Sigmoid colon (tissue), 7 donors: ENCODE measurements around the gene DEGS2. TPM values are rescaled to one million over a fixed set of nuclear protein-coding genes. Genes with fewer than 3 reads are reported as not detected.

Experiments
- DNase-seq: peaks from one replicate; pipeline ENCODE4 v3.0.0-alpha.2; 2019
- H3K27ac ChIP-seq, 4 donors: fragments of 200-600 bp; sonication (generic); one replicate each; pipeline ENCODE4 v1.5.1; 2016 to 2019; ENCODE audit warnings: mild to moderate bottlenecking in 1 of 4
- H3K27me3 ChIP-seq, 3 donors: fragments of 200-600 bp; sonication (generic); one replicate each; pipeline ENCODE4 v1.5.1; 2019; ENCODE audit warnings: mild to moderate bottlenecking in 1 of 3
- H3K36me3 ChIP-seq, 4 donors: fragments of 200-600 bp; sonication (generic); one replicate each; pipeline ENCODE4 v1.5.1; 2016 to 2019
- H3K4me1 ChIP-seq, 4 donors: fragments of 200-600 bp; sonication (generic); one replicate each; pipeline ENCODE4 v1.5.1; 2017 to 2019
- H3K4me3 ChIP-seq, 4 donors: fragments of 200-600 bp; sonication (generic); one replicate each; pipeline ENCODE4 v1.5.1; 2017 to 2019; ENCODE audit warnings: mild to moderate bottlenecking in 2 of 4, moderate library complexity in 1 of 4
- H3K9me3 ChIP-seq, 4 donors: fragments of 200-600 bp in 3 of 4; sonication (generic) in 3 of 4; one replicate each; pipeline versions ENCODE4 v1.5.1 to v1.6.1; 2013 to 2019
- EP300 ChIP-seq, 4 donors: sonication (generic); formaldehyde crosslinking; IDR thresholded peaks; one replicate each; pipeline ENCODE4 v1.6.1; 2017; ENCODE audit warnings: antibody characterized with exemption in 4 of 4
- POLR2A ChIP-seq, 2 donors: fragments of 450-650 bp; IDR thresholded peaks; one replicate each; pipeline ENCODE4 v1.6.1; 2016; ENCODE audit warnings: antibody characterized with exemption in 2 of 2, mild to moderate bottlenecking in 2 of 2, moderate library complexity in 2 of 2
- POLR2AphosphoS5 ChIP-seq, 4 donors: sonication (generic); formaldehyde crosslinking; IDR thresholded peaks; one replicate each; pipeline ENCODE4 v1.6.1; 2017; ENCODE audit warnings: antibody characterized with exemption in 4 of 4
- WGBS, 2 donors: extraction: QIAGEN DNeasy Blood & Tissue Kit; methylation state at CpG; one replicate each; pipeline ENCODE4 v1.1.7; 2013; 5-methylcytosine and 5-hydroxymethylcytosine counted together
- intact Hi-C: fragments of 100-400 bp; cut with DNase I; formaldehyde crosslinking; loops from one replicate; pipeline ENCODE4 v1.15.1; 2023
- polyA plus RNA-seq, 3 donors: library from polyadenylated mRNA; stranded (reverse); fragments of 200-250 nt; gene quantifications; one replicate each; pipeline ENCODE4 v1.2.3, GENCODE V29; 2013
- total RNA-seq, 4 donors: library from RNA; depleted of rRNA; stranded (reverse); fragments of >200 nt; gene quantifications; one replicate each; pipeline ENCODE4 v1.1.0, GENCODE V29; 2016
- TF ChIP-seq, protein P1 (sequence below), 4 experiments: fragments of 450-650 bp in 3 of 4; fragments of 200-600 bp in 1 of 4; IDR thresholded peaks; one replicate each; pipeline ENCODE4 v1.5.1; 2016 to 2019; ENCODE audit warnings: antibody characterized with exemption in 4 of 4, mild to moderate bottlenecking in 3 of 4, moderate library complexity in 2 of 4
- donor health status: healthy with polysubstance abuse.
- donor health status: Bipolar disorder and iron deficiency.
- donor health status: healthy.

The DEGS2 gene
- total and polyA plus RNA-seq, 7 donors, result under 0.01 to 11.9 (median 0.54) TPM

DNA sequence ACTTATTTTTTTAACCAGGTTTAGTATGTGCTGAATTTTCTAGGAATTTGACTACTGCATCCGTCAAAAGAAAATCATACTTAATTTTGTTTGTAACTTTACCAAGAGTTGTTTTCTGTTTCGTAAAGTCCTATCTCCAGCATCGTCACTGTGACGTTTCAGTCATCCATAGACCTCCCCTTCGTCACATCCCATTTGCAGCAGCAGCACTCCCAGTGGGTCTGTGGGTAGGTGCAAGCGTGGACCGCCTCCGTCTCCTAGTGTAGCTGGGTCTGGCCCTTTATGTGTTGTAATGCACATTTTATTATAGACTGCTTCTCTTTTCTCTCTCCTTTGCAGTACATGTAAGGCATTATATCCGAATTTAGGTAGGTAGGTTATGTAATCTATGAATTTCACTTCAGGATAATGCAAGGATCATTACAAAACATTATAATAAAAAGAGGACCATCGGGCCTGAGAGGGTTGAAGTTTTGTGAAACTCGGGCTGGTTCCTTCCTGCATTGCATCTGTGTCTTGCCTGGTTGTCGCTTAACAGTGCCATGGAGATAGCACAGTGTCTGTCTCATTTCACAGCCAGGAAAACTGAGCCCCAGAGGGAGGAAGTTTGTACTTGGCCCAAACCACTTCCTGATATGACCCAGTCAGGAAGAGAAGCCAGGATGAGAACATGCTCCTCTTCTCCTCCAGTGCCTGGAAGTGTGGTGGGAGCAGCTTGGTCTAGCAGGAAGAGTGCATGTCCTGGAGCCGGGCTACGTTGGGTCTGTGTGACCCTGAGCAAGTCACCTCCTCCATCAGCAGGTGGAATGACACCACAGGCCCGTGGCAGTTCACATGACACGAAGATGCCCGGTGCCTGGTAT lies 53.0 kb downstream of the DEGS2 start:
- intact Hi-C loops, result loop anchor here (5.0 kb wide), 2 partner anchors 49 to 86 kb away; no protein-coding TSS in a partner anchor
- Histone ChIP-seq H3K9me3 (no peaks in the 10 kb centered on the region), H3K36me3 (no peaks in the 10 kb centered on the region), H3K4me3 (no peak overlapping the region), H3K4me1 (peaks cover 0 to 63% (median 52%) of the 10 kb centered on the region in 4 donors), H3K27ac (no peak overlapping the region), H3K27me3 (no peaks in the 10 kb centered on the region)
- TF ChIP-seq EP300 (IDR thresholded peaks at IDR 0.05), result no peak
- no peak for TF ChIP-seq POLR2A (IDR thresholded peaks at IDR 0.05)
- TF ChIP-seq, protein P1, sequence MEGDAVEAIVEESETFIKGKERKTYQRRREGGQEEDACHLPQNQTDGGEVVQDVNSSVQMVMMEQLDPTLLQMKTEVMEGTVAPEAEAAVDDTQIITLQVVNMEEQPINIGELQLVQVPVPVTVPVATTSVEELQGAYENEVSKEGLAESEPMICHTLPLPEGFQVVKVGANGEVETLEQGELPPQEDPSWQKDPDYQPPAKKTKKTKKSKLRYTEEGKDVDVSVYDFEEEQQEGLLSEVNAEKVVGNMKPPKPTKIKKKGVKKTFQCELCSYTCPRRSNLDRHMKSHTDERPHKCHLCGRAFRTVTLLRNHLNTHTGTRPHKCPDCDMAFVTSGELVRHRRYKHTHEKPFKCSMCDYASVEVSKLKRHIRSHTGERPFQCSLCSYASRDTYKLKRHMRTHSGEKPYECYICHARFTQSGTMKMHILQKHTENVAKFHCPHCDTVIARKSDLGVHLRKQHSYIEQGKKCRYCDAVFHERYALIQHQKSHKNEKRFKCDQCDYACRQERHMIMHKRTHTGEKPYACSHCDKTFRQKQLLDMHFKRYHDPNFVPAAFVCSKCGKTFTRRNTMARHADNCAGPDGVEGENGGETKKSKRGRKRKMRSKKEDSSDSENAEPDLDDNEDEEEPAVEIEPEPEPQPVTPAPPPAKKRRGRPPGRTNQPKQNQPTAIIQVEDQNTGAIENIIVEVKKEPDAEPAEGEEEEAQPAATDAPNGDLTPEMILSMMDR (IDR thresholded peaks at IDR 0.05), result no peak
- TF ChIP-seq POLR2AphosphoS5 (IDR thresholded peaks at IDR 0.05), result no peak
- peak; percentile 54 for DNase-seq
- WGBS, 2 donors, result 75 to 86% methylated on average over 17 of the region's 17 CpGs

DNA sequence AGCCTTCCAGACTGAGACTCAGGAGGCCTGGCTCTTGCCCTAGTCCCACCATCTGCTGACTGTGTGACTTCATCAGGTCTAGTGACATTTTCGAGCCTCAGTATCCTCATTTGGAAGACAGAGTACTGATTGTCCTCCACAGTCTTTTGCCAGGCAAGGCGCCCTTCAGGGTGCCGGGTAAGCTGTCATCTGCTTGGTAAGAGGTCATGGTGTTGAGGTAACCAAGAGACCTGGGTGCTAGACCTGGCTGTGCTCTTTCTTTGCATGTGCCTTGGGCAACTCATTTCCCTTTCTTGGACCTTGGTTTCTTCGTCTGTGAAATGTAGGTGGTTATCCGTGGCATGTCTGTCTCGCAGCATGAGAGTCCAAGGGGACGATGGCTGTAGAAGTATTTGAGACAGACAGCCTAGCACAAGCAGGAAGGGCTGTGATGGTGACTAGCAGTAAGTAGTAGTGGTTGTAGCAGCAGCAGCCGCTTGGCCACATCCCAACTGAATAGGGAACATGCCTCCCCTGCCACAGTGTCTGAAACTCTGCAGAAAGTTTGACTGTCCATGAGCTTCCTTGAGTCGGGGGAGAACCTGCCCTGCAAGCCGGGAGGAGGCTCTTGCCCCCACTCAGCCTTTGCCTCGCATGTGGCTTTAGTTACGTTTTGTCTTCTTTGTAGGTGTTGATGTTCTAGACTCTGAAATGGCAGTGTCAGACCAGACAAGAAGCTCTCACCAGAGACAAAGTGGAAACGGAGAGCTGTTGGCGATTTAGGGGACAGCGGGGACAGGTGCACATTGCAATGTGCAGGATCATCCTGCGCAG lies 53.9 kb downstream of the DEGS2 start:
- no peaks in the 10 kb centered on the region for H3K36me3 ChIP-seq
- no peaks in the 10 kb centered on the region for H3K9me3 ChIP-seq
- H3K27me3 ChIP-seq, result no peaks in the 10 kb centered on the region
- no peak overlapping the region for H3K4me3 ChIP-seq
- TF ChIP-seq POLR2A (IDR thresholded peaks at IDR 0.05) (no peak), POLR2AphosphoS5 (IDR thresholded peaks at IDR 0.05) (no peak), EP300 (IDR thresholded peaks at IDR 0.05) (no peak)
- TF ChIP-seq, protein P1 (IDR thresholded peaks at IDR 0.05), result no peak
- intact Hi-C loops, result loop anchor here (5.0 kb wide), 2 partner anchors 48 to 87 kb away; no protein-coding TSS in a partner anchor
- peak overlapping the region in 2 of 4 donors; percentile 55 to 77 for H3K27ac ChIP-seq
- peak; percentile 67 for DNase-seq
- H3K4me1 ChIP-seq, result peaks cover 0 to 63% (median 52%) of the 10 kb centered on the region in 4 donors
- 76 to 88% methylated on average over 16 of the region's 16 CpGs for WGBS, 2 donors

DNA sequence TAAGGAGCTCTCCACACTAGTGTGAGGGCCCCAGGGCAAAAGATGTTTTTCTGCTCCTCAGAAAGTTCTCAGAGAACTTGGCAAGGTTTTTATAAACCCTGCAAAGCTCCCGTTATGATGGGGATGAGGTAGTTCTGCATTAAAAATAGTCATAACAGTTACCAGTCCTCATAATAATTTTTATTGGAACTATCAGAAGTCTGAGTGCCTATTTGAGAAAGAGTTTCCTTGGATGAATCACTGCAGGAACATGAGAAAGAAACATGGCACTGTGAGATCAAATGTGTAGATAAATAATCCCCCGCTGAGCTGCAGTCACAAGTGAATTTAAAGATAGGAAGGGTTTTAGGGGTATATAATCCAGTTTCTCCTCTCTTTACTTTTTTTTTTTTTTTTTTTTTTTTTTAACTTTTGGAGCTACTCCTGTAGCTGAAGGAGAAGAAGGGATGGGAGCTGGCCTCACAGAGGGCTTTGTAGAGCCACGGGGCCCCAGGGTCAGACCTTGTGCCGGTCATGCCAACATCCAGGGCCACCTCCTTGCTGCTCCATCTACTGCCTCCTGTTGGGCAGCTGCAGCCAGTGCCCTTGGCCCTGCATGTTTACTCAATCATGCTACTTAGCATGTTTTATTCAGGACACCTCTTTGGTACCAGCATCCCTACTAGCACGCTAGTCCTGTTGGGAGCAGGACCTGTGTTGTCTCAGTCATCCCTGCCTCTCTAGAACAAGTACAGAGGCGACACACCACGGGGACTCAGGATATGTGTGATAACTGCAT lies 54.7 kb downstream of the DEGS2 start:
- Histone ChIP-seq H3K4me3 (no peak overlapping the region), H3K27ac (peak overlapping the region; percentile 22 to 77 (median 56)), H3K27me3 (no peaks in the 10 kb centered on the region), H3K9me3 (no peaks in the 10 kb centered on the region), H3K4me1 (peaks cover 0 to 63% (median 52%) of the 10 kb centered on the region in 4 donors), H3K36me3 (no peaks in the 10 kb centered on the region)
- intact Hi-C loops, result loop anchor here (5.0 kb wide), 2 partner anchors 47 to 88 kb away; no protein-coding TSS in a partner anchor
- 77 to 81% methylated on average over 7 of the region's 7 CpGs for WGBS, 2 donors
- DNase-seq, result peak; percentile 55
- TF ChIP-seq EP300 (IDR thresholded peaks at IDR 0.05) (peak in 2 of 4 donors; percentile 17 to 38), POLR2AphosphoS5 (IDR thresholded peaks at IDR 0.05) (peak; percentile 30 to 56 (median 44)), POLR2A (IDR thresholded peaks at IDR 0.05) (no peak)
- TF ChIP-seq, protein P1 (IDR thresholded peaks at IDR 0.05), result no peak

DNA sequence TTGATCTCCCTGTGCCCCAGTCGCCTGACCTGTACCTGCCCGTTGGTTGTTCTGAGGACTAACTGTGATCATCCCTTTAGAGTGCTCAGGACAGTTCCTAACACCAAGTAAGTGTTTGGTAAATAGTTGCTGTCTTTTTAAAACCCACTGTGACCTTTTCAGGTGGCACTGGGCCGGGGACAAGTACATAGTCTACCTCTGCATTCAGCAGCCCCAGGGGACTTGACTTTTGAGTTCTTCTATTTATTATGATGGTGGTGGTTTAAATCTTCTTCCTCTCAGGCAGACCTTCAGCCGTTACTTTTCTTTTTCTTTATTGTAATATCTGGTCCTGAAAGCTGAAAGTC lies 55.5 kb downstream of the DEGS2 start:
- WGBS, 2 donors, result 57 to 77% methylated on average over 4 of the region's 4 CpGs
- H3K36me3 ChIP-seq, result no peaks in the 10 kb centered on the region
- intact Hi-C loops, result no loop called here
- peak overlapping the region; percentile 22 to 77 (median 56) for H3K27ac ChIP-seq
- no peak for DNase-seq
- H3K4me1 ChIP-seq, result peaks cover 0 to 63% (median 52%) of the 10 kb centered on the region in 4 donors
- H3K4me3 ChIP-seq, result no peak overlapping the region
- H3K27me3 ChIP-seq, result no peaks in the 10 kb centered on the region
- H3K9me3 ChIP-seq, result no peaks in the 10 kb centered on the region
- TF ChIP-seq, protein P1 (IDR thresholded peaks at IDR 0.05), result no peak
- TF ChIP-seq POLR2AphosphoS5 (IDR thresholded peaks at IDR 0.05) (no peak), POLR2A (IDR thresholded peaks at IDR 0.05) (no peak), EP300 (IDR thresholded peaks at IDR 0.05) (no peak)
